Ovary (tissue), 9 donors: ENCODE data around the gene WNT11. TPM values are rescaled to one million over a fixed set of nuclear protein-coding genes. Genes with fewer than 3 reads are reported as not detected.

Experiments
- DNase-seq, 5 donors: peaks; one replicate each; pipeline ENCODE4 v3.0.0-alpha.2; 2019 to 2020
- H3K27ac ChIP-seq, 2 donors: fragments of 200-600 bp; one replicate each; pipeline versions ENCODE4 v1.5.1 to v1.8.0; 2019 to 2022
- H3K27me3 ChIP-seq: fragments of 200-600 bp; one replicate; pipeline ENCODE4 v1.8.0; 2022
- H3K36me3 ChIP-seq: fragments of 200-600 bp; sonication (generic); one replicate; pipeline ENCODE4 v1.5.1; 2019
- H3K4me1 ChIP-seq: one replicate; pipeline ENCODE4 v1.8.1; 2013; ENCODE audit warnings: mild to moderate bottlenecking, moderate library complexity; ENCODE audit not compliant: insufficient read depth
- H3K4me3 ChIP-seq: fragments of 200-600 bp; sonication (generic); one replicate; pipeline ENCODE4 v1.5.1; 2017
- H3K9me3 ChIP-seq, 2 donors: fragments of 200-600 bp in 1 of 2; sonication (generic) in 1 of 2; one replicate each; pipeline versions ENCODE4 v1.5.1 to v1.8.1; 2013 to 2019; ENCODE audit warnings: mild to moderate bottlenecking in 1 of 2, moderate library complexity in 1 of 2
- EP300 ChIP-seq: sonication (generic); formaldehyde crosslinking; IDR thresholded peaks from one replicate; pipeline ENCODE4 v1.6.1; 2017; ENCODE audit warnings: antibody characterized with exemption
- POLR2A ChIP-seq: fragments of 450-650 bp; IDR thresholded peaks from one replicate; pipeline ENCODE4 v1.6.1; 2017; ENCODE audit warnings: antibody characterized with exemption, mild to moderate bottlenecking, moderate library complexity
- WGBS, 3 donors: extraction: QIAGEN DNeasy Blood & Tissue Kit in 1 of 3; methylation state at CpG; one replicate each; pipeline versions ENCODE4 v1.1.5 to v1.1.7; 2013 to 2017; 5-methylcytosine and 5-hydroxymethylcytosine counted together
- intact Hi-C, 4 donors: fragments of 100-400 bp; cut with DNase I; formaldehyde crosslinking; loops; one replicate each; pipeline versions ENCODE4 v1.11.0 to v1.15.1; 2022 to 2023
- polyA plus RNA-seq, 2 donors: library from polyadenylated mRNA; stranded (reverse); fragments of 200-250 nt in 1 of 2; fragments of 350-450 nt in 1 of 2; fragmentation: Illumina TruSeq in 1 of 2; extraction: RNeasy Lipid Tissue Mini Kit (QIAGEN cat#74804) in 1 of 2; gene quantifications; one replicate each; pipeline ENCODE4 v1.2.3, GENCODE V29; 2013 to 2014
- total RNA-seq, 7 donors: library from RNA; depleted of rRNA in 2 of 7; stranded (reverse); fragments of >200 nt in 2 of 7; fragmentation: NEBNext Ultra II Directional in 3 of 7; extraction: Animal tissue kit (Norgen Biotek cat#: 25700) in 3 of 7; gene quantifications; one replicate each; pipeline versions ENCODE4 v1.1.0 to v1.2.4, GENCODE V29; 2016 to 2023
- TF ChIP-seq, protein P1 (sequence below), 3 donors: fragments of 450-650 bp in 2 of 3; fragments of 200-600 bp in 1 of 3; IDR thresholded peaks; one replicate each; pipeline versions ENCODE4 v1.5.1 to v1.8.0; 2016 to 2022; ENCODE audit warnings: antibody characterized with exemption in 3 of 3, mild to moderate bottlenecking in 1 of 3
- donor health status: DM: no; HTN: no; CAD: no; lungs with moderate emphysema.
- donor health status: DM: no; HTN: no; CAD: no.
- donor health status: Bipolar disorder and iron deficiency.
- donor health status: DM: yes; HTN: yes; CAD: no.
- donor health status: DM: no; HTN: no; CAD: no.
- donor health status: DM: yes; HTN: yes; CAD: no.

Gene WNT11
- total and polyA plus RNA-seq, 9 donors = 1.1 to 16.4 (median 3.5) TPM

DNA sequence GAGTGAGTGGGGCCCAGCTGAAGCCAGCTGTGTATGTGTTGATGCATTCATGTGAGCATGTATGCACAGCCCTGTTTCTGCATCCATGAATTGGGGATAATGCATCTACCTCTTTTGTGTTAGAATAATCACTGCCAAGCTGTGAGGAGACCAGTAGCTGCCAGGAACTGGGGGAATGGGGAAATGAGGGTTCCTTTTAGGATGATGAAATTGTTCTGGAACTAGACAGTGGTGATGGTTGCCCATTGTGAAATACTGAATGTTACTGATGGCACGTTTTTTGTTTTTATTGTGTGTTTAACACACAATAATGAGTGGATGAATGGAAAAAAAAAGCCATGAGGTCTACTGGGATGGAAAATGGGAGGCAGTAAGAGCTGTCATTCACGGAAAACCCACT is 45.3 kb upstream of the WNT11 start:
- H3K4me1 ChIP-seq = no peaks in the 10 kb centered on the region
- H3K4me3 ChIP-seq = no peak overlapping the region
- no peak for TF ChIP-seq POLR2A
- no peak for TF ChIP-seq EP300
- TF ChIP-seq, protein P1, sequence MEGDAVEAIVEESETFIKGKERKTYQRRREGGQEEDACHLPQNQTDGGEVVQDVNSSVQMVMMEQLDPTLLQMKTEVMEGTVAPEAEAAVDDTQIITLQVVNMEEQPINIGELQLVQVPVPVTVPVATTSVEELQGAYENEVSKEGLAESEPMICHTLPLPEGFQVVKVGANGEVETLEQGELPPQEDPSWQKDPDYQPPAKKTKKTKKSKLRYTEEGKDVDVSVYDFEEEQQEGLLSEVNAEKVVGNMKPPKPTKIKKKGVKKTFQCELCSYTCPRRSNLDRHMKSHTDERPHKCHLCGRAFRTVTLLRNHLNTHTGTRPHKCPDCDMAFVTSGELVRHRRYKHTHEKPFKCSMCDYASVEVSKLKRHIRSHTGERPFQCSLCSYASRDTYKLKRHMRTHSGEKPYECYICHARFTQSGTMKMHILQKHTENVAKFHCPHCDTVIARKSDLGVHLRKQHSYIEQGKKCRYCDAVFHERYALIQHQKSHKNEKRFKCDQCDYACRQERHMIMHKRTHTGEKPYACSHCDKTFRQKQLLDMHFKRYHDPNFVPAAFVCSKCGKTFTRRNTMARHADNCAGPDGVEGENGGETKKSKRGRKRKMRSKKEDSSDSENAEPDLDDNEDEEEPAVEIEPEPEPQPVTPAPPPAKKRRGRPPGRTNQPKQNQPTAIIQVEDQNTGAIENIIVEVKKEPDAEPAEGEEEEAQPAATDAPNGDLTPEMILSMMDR (IDR thresholded peaks at IDR 0.05) = no peak
- intact Hi-C loops = no loop called here
- no peak overlapping the region for H3K27ac ChIP-seq
- H3K9me3 ChIP-seq = peaks cover 0 to 3% of the 10 kb centered on the region in 2 donors
- DNase-seq = no peak
- WGBS, 3 donors = 62 to 86% (median 83%) methylated on average over 2 of the region's 2 CpGs
- H3K27me3 ChIP-seq = no peaks in the 10 kb centered on the region
- H3K36me3 ChIP-seq = no peaks in the 10 kb centered on the region

DNA sequence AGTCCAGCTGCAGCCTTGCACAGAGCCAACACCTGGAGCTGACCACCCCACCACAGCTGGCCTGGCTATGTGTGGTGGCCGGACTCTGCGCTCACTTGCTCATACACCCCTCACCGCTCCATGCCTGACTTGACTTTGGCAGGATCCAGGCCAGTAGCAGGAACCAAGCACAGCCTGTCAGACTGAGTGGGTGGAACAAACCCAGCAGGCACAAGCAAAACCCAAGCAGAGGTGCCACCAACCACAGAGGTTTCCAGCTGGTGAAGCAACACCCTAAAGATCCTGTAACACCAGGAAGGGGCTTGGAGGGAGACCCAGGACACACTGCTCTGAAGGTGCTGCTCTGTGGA is 44.9 kb upstream of the WNT11 start:
- Histone ChIP-seq H3K27ac (no peak overlapping the region), H3K4me3 (no peak overlapping the region), H3K4me1 (no peaks in the 10 kb centered on the region), H3K9me3 (peaks cover 0 to 3% of the 10 kb centered on the region in 2 donors), H3K36me3 (no peaks in the 10 kb centered on the region), H3K27me3 (no peaks in the 10 kb centered on the region)
- TF ChIP-seq POLR2A = no peak
- TF ChIP-seq EP300 = no peak
- TF ChIP-seq, protein P1 (IDR thresholded peaks at IDR 0.05) = no peak
- DNase-seq = no peak
- 93 to 94% (median 93%) methylated on average over 3 of the region's 3 CpGs for WGBS, 3 donors
- intact Hi-C loops = no loop called here

DNA sequence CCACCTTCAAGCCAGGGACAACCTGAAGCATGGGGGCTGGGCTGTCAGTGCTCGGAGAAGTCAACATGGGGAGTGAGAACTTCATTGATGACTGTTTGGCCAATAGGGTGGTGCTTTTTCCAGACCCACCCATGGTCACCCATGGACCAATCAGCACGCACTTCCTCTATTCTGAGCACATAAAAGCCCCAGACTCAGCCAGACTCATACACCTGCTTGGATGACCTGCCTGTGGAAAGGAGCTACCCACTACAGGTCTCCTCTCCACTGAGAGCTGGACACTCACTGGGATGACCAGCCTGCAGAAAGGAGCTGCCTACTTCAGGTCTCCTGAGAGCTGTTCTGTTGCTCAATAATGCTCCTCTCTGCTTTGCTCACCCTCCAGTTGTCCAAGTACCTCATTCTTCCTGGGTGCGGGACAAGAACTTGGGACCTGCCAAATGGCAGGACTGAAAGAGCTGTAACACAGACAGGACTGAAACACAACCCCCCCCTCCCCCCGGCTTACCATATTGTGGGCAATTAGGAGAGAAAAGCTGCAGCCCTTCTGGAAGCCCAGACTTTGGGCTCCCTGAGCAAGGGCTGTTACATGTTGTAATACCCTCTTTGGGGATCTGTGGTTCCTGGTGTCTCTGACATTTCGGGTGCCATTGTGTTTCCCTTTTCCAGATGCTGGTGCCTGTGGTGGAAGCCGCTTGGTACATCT is 44.4 kb upstream of the WNT11 start:
- 89 to 92% (median 90%) methylated on average over 4 to 6 of the region's 6 CpGs for WGBS, 3 donors
- TF ChIP-seq, protein P1 (IDR thresholded peaks at IDR 0.05) = no peak
- TF ChIP-seq EP300 (no peak), POLR2A (no peak)

DNA sequence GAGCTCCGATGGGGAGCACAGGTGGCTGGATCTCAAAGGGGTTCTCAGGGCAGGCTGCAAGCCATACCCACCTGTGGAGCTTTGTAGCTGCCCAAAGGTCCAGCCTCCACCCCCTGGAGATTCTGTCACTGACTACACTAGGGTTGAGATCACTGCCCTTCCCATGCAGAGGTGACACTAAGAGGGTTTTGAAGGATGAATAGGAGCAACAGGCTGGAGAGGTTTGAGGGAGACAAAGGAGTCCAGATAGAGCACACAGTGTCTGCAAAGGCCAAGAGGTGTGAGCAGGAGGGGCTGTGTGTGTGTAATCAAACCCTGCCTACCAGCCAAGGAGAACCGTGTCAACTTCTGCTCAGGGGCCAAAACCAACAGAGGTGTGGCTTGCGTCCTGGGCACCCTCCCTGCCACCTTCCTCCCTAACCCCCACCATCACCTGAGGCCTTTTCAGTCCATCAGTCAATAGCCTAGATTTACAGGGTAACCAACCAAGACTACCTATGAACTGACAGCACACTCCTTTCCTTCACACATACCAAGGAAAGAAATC is 43.0 kb upstream of the WNT11 start:
- TF ChIP-seq POLR2A (no peak), EP300 (no peak)
- TF ChIP-seq, protein P1 (IDR thresholded peaks at IDR 0.05) = no peak
- Histone ChIP-seq H3K27me3 (no peaks in the 10 kb centered on the region), H3K4me3 (no peak overlapping the region), H3K27ac (no peak overlapping the region), H3K9me3 (peaks cover 0 to 3% of the 10 kb centered on the region in 2 donors), H3K36me3 (no peaks in the 10 kb centered on the region), H3K4me1 (no peaks in the 10 kb centered on the region)
- 78 to 84% (median 80%) methylated on average over 3 of the region's 3 CpGs for WGBS, 3 donors
- intact Hi-C loops = no loop called here
- no peak for DNase-seq

More for the DNA sequence above, 44.4 kb upstream of the WNT11 start:
- no peaks in the 10 kb centered on the region for H3K4me1 ChIP-seq
- no peaks in the 10 kb centered on the region for H3K36me3 ChIP-seq
- no peak for DNase-seq
- H3K27ac ChIP-seq = no peak overlapping the region
- intact Hi-C loops = no loop called here
- peaks cover 0 to 3% of the 10 kb centered on the region in 2 donors for H3K9me3 ChIP-seq
- H3K27me3 ChIP-seq = no peaks in the 10 kb centered on the region
- H3K4me3 ChIP-seq = no peak overlapping the region
